ENCODE measurements around the gene UNC45A. TPM values are rescaled to one million over a fixed set of nuclear protein-coding genes. Genes with fewer than 3 reads are reported as not detected.

The UNC45A gene
- total and polyA plus RNA-seq, 10 donors = 32.2 to 59.5 (median 42.3) TPM

- intact Hi-C loops (cut with DNase I; ENCODE audit: low total_unique reads) = no loop called here
- peaks cover 0 to 14% (median 0%) of the 10 kb centered on the region in 6 donors for H3K4me1 ChIP-seq
- no peak for DNase-seq
- WGBS, 5 donors = 84 to 95% (median 88%) methylated on average over 4 to 8 of the region's 8 CpGs
- TF ChIP-seq POLR2AphosphoS5 (IDR thresholded peaks at IDR 0.05) = no peak
- no peak for TF ChIP-seq CTCF (IDR thresholded peaks at IDR 0.05 in 8 of 11, conservative IDR thresholded peaks at IDR 0.05 in 3 of 11)
- no peak for TF ChIP-seq POLR2A (IDR thresholded peaks at IDR 0.05)
- no peaks in the 10 kb centered on the region for H3K27me3 ChIP-seq (replicated peaks in 1 of 7)
- H3K4me3 ChIP-seq = no peak overlapping the region
- H3K36me3 ChIP-seq = peaks cover 7 to 100% (median 96%) of the 10 kb centered on the region in 6 donors
- H3K9me3 ChIP-seq = no peaks in the 10 kb centered on the region
- H3K27ac ChIP-seq = no peak overlapping the region
Observed at GRCh38 chr15:90946941-90947576, 12.0 kb downstream of the UNC45A start.

- intact Hi-C loops (cut with DNase I; ENCODE audit: low total_unique reads) = no loop called here
- DNase-seq = no peak
- Histone ChIP-seq H3K9me3 (no peaks in the 10 kb centered on the region), H3K27me3 (replicated peaks in 1 of 7) (no peaks in the 10 kb centered on the region), H3K4me3 (no peak overlapping the region), H3K4me1 (peaks cover 0 to 14% (median 0%) of the 10 kb centered on the region in 6 donors), H3K36me3 (peaks cover 7 to 100% (median 96%) of the 10 kb centered on the region in 6 donors), H3K27ac (no peak overlapping the region)
- WGBS, 5 donors = 88 to 97% (median 92%) methylated on average over 12 to 18 of the region's 18 CpGs
- TF ChIP-seq POLR2A (IDR thresholded peaks at IDR 0.05) = no peak
- TF ChIP-seq POLR2AphosphoS5 (IDR thresholded peaks at IDR 0.05) = no peak
- no peak for TF ChIP-seq CTCF (IDR thresholded peaks at IDR 0.05 in 8 of 11, conservative IDR thresholded peaks at IDR 0.05 in 3 of 11)
Observed at GRCh38 chr15:90947577-90948357, 12.7 kb downstream of the UNC45A start.

GRCh38 chr15:90948506-90948905, 13.4 kb downstream of the UNC45A start:
- Histone ChIP-seq H3K36me3 (peaks cover 7 to 100% (median 96%) of the 10 kb centered on the region in 6 donors), H3K9me3 (no peaks in the 10 kb centered on the region), H3K4me3 (no peak overlapping the region), H3K27me3 (replicated peaks in 1 of 7) (no peaks in the 10 kb centered on the region), H3K27ac (no peak overlapping the region), H3K4me1 (peaks cover 0 to 14% (median 0%) of the 10 kb centered on the region in 6 donors)
- no peak for DNase-seq
- 92 to 97% (median 96%) methylated on average over 8 of the region's 8 CpGs for whole genome bisulfite sequencing, 5 donors
- intact Hi-C loops (cut with DNase I; ENCODE audit: low total_unique reads) = no loop called here
- TF ChIP-seq POLR2AphosphoS5 (IDR thresholded peaks at IDR 0.05) = no peak
- no peak for TF ChIP-seq POLR2A (IDR thresholded peaks at IDR 0.05)
- no peak for TF ChIP-seq CTCF (IDR thresholded peaks at IDR 0.05 in 8 of 11, conservative IDR thresholded peaks at IDR 0.05 in 3 of 11)
